Stomach (tissue), 4 donors: ENCODE measurements around the gene SNAP47.

Experiments used
- CTCF ChIP-seq, 7 experiments: fragments of 450-650 bp in 4 of 7; fragments of 200-600 bp in 3 of 7; sonication (generic) in 3 of 7; IDR thresholded peaks; one replicate each; pipeline ENCODE4 v1.5.1; 2016 to 2019; ENCODE audit warnings: antibody characterized with exemption in 7 of 7, control low read depth in 2 of 7, mild to moderate bottlenecking in 1 of 7
- EP300 ChIP-seq: sonication (generic); formaldehyde crosslinking; IDR thresholded peaks from one replicate; pipeline ENCODE4 v1.6.1; 2017; ENCODE audit warnings: antibody characterized with exemption
- POLR2A ChIP-seq, 4 donors: fragments of 450-650 bp; IDR thresholded peaks; one replicate each; pipeline ENCODE4 v1.6.1; 2016; ENCODE audit warnings: antibody characterized with exemption in 4 of 4, control low read depth in 2 of 4, mild to moderate bottlenecking in 1 of 4, moderate library complexity in 1 of 4
- POLR2AphosphoS5 ChIP-seq, 3 donors: sonication (generic); formaldehyde crosslinking; IDR thresholded peaks; one replicate each; pipeline ENCODE4 v1.6.1; 2016; ENCODE audit warnings: antibody characterized with exemption in 3 of 3

DNA sequence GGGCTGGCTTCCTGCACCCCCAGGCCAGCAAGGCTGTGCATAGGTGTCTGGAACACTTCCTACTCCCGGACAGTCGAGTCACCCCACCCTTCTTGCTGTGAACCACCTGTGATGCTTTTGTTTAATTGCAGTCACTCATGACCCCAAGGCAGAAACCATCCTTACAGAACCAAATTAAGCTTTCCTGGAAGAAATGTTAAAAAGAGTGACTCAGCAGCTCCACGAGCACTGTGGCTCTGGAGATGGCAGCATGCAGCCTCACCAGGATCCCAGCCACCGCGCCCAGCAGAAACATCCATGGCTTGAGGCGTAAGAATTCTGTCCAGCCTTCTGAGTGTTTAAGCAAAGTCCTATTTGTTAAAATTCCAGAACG is 28.8 kb downstream of the SNAP47 start:
- TF ChIP-seq CTCF (IDR thresholded peaks at IDR 0.05) (no peak), EP300 (no peak), POLR2AphosphoS5 (IDR thresholded peaks at IDR 0.05) (no peak), POLR2A (IDR thresholded peaks at IDR 0.05) (no peak)
